PC-3 (cell line): ENCODE measurements around the gene CLIC4.

Experiments
- EZH2 ChIP-seq: fragments of 300-600 bp; sonication (generic); IDR thresholded peaks from one replicate; pipeline ENCODE4 v1.6.1; 2017; ENCODE audit warnings: antibody characterized with exemption, mild to moderate bottlenecking, low read length; ENCODE audit not compliant: unreplicated experiment
- TF ChIP-seq, protein P1 (sequence below): fragments of 300-600 bp; sonication (generic); conservative IDR thresholded peaks from 2 replicates; pipeline ENCODE4 v1.5.1; 2017; ENCODE audit warnings: antibody characterized with exemption, low read depth, mild to moderate bottlenecking, low read length

GRCh38 chr1:24776821-24777220, 31.6 kb downstream of the CLIC4 start:
- TF ChIP-seq, protein P1, sequence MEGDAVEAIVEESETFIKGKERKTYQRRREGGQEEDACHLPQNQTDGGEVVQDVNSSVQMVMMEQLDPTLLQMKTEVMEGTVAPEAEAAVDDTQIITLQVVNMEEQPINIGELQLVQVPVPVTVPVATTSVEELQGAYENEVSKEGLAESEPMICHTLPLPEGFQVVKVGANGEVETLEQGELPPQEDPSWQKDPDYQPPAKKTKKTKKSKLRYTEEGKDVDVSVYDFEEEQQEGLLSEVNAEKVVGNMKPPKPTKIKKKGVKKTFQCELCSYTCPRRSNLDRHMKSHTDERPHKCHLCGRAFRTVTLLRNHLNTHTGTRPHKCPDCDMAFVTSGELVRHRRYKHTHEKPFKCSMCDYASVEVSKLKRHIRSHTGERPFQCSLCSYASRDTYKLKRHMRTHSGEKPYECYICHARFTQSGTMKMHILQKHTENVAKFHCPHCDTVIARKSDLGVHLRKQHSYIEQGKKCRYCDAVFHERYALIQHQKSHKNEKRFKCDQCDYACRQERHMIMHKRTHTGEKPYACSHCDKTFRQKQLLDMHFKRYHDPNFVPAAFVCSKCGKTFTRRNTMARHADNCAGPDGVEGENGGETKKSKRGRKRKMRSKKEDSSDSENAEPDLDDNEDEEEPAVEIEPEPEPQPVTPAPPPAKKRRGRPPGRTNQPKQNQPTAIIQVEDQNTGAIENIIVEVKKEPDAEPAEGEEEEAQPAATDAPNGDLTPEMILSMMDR, result no peak
- no peak for TF ChIP-seq EZH2
